Nephron (organoid): ENCODE data around the gene RPL23.

Source experiments
- H3K27ac Mint-ChIP-seq, 3 experiments: 2 replicates each; pipeline ENCODE4 v1.8.0; 2020; ENCODE audit warnings: mixed read lengths in 3 of 3, mild to moderate bottlenecking in 2 of 3, moderate library complexity in 1 of 3
- H3K27me3 Mint-ChIP-seq: 2 replicates; pipeline ENCODE4 v1.8.0; 2021; ENCODE audit warnings: low read depth, mild to moderate bottlenecking, moderate library complexity, mixed read lengths
- H3K36me3 Mint-ChIP-seq: 2 replicates; pipeline ENCODE4 v1.8.0; 2020; ENCODE audit warnings: low read depth, mixed read lengths
- H3K4me1 Mint-ChIP-seq: 2 replicates; pipeline ENCODE4 v1.8.0; 2020; ENCODE audit warnings: mixed read lengths
- H3K4me3 Mint-ChIP-seq, 3 experiments: 2 replicates each; pipeline ENCODE4 v1.8.0; 2020; ENCODE audit warnings: mild to moderate bottlenecking in 3 of 3, mixed read lengths in 3 of 3, moderate library complexity in 2 of 3
- H3K9me3 Mint-ChIP-seq: 2 replicates; pipeline ENCODE4 v1.8.0; 2020; ENCODE audit warnings: mixed read lengths
- TF ChIP-seq, protein P1 (sequence below), 3 experiments: fragments of 200-600 bp; sonication (generic); IDR thresholded peaks; one replicate each; pipeline ENCODE4 v1.5.0; 2021; ENCODE audit warnings: antibody characterized with exemption in 3 of 3; ENCODE audit not compliant: unreplicated experiment in 3 of 3

Gene RPL23

DNA sequence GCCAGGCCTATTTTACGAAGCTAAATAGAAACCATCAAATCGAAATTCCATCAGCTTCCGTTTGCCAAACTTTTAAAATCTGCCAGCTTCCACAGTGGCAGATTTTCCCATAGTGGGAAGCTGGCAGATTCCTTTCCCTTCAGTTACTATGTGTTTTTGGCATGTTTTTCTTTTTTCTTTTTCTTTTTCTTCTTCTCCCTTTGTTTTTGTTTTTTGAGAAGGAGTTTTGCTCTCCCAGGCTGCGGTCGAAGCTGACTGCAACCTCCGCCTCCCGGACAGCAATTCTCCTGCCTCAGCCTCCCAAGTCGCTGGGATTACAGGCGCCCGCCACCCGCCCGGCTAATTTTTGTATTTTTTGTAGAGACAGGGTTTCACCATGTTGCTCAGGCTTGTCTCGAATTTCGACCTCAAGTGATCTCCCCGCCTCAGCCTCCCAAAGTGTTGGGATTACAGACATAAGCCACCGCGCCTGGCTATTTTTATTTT, 27.7 kb downstream of the RPL23 start:
- H3K9me3 Mint-ChIP-seq = no peaks in the 10 kb centered on the region
- peaks cover 6% of the 10 kb centered on the region for H3K27me3 Mint-ChIP-seq
- H3K27ac Mint-ChIP-seq = peak overlapping the region; percentile 100
- peaks cover 8% of the 10 kb centered on the region for H3K36me3 Mint-ChIP-seq
- H3K4me1 Mint-ChIP-seq = peaks cover 17% of the 10 kb centered on the region
- TF ChIP-seq, protein P1, sequence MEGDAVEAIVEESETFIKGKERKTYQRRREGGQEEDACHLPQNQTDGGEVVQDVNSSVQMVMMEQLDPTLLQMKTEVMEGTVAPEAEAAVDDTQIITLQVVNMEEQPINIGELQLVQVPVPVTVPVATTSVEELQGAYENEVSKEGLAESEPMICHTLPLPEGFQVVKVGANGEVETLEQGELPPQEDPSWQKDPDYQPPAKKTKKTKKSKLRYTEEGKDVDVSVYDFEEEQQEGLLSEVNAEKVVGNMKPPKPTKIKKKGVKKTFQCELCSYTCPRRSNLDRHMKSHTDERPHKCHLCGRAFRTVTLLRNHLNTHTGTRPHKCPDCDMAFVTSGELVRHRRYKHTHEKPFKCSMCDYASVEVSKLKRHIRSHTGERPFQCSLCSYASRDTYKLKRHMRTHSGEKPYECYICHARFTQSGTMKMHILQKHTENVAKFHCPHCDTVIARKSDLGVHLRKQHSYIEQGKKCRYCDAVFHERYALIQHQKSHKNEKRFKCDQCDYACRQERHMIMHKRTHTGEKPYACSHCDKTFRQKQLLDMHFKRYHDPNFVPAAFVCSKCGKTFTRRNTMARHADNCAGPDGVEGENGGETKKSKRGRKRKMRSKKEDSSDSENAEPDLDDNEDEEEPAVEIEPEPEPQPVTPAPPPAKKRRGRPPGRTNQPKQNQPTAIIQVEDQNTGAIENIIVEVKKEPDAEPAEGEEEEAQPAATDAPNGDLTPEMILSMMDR (IDR thresholded peaks at IDR 0.05; ENCODE audit: unreplicated experiment in 3 of 3) = no peak
- H3K4me3 Mint-ChIP-seq = peak overlapping the region; percentile 96 to 100 (median 100)

DNA sequence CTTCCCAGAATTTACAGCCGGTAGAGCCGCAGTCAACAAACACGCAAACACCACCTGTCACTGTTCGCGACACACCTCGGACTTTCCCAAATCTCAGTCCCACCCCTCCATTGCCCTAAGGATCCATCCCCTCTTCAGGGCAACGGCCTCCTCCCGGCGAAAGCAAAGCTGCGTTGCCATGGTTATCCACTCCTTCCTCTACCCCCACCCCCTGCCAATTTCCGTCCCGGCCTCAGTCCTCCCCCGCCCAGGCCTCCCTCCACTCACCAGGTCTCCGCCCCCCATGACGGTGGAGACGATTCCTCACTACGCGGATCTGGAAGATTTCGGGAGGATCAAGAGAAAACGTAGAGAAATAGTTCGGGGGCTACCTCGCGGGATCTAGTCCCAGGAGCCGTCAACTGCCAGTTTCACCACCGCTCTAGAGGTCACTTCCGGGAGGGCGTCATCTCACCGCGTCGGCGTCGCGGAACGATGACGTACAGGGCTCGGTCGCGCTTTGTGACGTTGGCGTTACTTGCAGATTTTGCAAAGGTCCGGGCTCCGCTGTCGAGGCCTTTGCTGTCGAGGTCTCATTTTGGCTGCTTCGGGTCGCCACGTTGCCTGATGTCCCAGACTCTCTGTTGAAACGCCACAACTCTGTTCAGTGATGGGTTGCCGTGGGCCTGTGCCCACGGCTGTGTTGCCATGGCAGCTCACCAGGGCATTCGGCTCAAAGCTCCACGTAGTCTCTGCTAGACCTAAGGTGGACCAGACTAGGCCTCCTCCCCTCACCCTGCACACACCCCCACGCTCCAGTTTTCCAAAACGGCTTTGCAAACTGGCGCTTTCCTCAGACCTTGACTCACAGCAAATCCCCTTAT, 28.4 kb downstream of the RPL23 start, which contains the start of gene CWC25:
CWC25 (minus strand) TSS at position 423 of the 863 bp plus-strand sequence; CDS start at position 285, 138 bp downstream.
- H3K4me3 Mint-ChIP-seq = peak within 1 kb of the TSS; percentile 96 to 100 (median 100)
- peaks cover 17% of the 10 kb centered on the region for H3K4me1 Mint-ChIP-seq
- TF ChIP-seq, protein P1 (IDR thresholded peaks at IDR 0.05; ENCODE audit: unreplicated experiment in 3 of 3) = no peak
- no peaks in the 10 kb centered on the region for H3K9me3 Mint-ChIP-seq
- H3K27me3 Mint-ChIP-seq = peaks cover 6% of the 10 kb centered on the region
- H3K36me3 Mint-ChIP-seq = peaks cover 14% of the 10 kb centered on the region
- peak within 1 kb of the TSS; percentile 100 for H3K27ac Mint-ChIP-seq

DNA sequence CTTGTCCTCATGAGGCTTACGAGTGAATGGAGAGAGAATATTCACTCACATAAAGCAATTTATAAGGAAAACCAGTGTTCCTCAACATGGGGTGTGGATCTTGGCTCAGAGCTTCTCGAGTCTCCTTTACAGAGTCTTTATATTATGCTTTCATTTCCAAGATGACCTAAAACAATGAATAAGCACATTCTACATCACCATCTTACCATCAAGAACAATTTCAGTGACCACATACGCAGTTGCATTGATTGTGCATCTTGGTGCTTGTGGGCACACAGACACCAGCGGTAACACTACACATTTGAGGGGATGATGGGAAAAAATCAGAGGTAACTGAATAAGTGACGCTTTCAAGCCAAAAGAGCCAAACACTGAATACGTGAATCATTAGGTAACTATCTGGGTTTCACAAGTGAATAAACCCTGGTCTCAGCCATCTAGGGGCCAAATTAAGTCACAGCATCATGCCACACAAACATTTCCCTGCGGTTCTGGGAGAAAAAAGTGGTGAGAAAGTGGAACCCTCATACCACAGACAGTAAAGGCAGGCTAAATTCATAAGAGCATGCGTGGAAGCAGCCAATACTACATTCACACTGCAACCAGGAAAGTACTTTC, 37.8 kb downstream of the RPL23 start:
- no peaks in the 10 kb centered on the region for H3K27me3 Mint-ChIP-seq
- H3K36me3 Mint-ChIP-seq = peaks cover 39% of the 10 kb centered on the region
- TF ChIP-seq, protein P1 (IDR thresholded peaks at IDR 0.05; ENCODE audit: unreplicated experiment in 3 of 3) = peak; percentile 15 to 22 (median 21)
- H3K9me3 Mint-ChIP-seq = no peaks in the 10 kb centered on the region
- H3K4me1 Mint-ChIP-seq = no peaks in the 10 kb centered on the region
- no peak overlapping the region for H3K27ac Mint-ChIP-seq
- H3K4me3 Mint-ChIP-seq = no peak overlapping the region

DNA sequence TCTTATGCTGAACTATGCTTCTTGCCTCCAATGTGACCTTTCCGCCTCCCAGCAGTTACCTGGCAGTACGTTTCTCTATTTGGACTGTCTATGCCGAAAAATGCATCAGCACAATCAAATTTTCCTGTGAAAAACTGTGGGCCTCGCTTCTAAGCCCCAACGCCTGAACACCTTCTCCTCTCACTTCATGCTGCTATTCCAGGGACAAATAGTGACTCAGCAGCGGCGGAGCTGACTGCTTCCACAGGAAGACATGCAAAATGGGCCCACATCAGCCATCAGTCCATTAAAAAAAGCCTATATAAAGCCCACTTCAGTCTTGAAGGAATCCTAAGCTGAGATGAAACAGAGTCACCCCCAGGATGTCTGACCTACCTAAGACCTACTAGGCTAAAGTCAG, 43.7 kb downstream of the RPL23 start:
- H3K36me3 Mint-ChIP-seq = peaks cover 60% of the 10 kb centered on the region
- H3K4me1 Mint-ChIP-seq = no peaks in the 10 kb centered on the region
- H3K9me3 Mint-ChIP-seq = no peaks in the 10 kb centered on the region
- no peak overlapping the region for H3K4me3 Mint-ChIP-seq
- no peak overlapping the region for H3K27ac Mint-ChIP-seq
- TF ChIP-seq, protein P1 (IDR thresholded peaks at IDR 0.05; ENCODE audit: unreplicated experiment in 3 of 3) = no peak
- H3K27me3 Mint-ChIP-seq = no peaks in the 10 kb centered on the region

DNA sequence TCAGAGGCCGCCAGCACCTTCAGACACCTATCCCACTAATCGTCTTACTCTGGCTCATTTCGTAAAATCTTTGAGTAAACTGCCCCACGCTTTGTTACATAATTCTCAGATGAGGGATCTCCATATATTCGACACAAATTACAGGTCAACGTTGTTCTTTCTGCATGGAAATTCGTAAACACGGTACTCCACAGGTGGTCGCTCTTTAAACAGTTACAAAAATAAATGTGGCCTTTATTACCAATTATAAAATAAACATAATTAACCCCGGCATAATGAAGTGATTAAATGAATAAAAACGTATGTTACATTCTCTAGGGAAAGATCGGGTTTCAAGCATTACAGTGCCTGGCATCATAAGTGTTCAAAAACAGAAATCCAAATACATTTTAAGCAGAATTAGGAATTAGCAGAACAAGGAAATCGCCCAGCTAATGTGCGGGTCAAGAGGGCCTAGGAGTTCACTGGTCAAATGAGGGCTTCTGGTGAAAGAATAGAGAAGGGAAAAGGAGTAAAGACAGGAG, 53.2 kb downstream of the RPL23 start:
- peak overlapping the region; percentile 83 to 85 (median 84) for H3K4me3 Mint-ChIP-seq
- peaks cover 31% of the 10 kb centered on the region for H3K4me1 Mint-ChIP-seq
- no peaks in the 10 kb centered on the region for H3K9me3 Mint-ChIP-seq
- peaks cover 60% of the 10 kb centered on the region for H3K36me3 Mint-ChIP-seq
- TF ChIP-seq, protein P1 (IDR thresholded peaks at IDR 0.05; ENCODE audit: unreplicated experiment in 3 of 3) = no peak
- H3K27me3 Mint-ChIP-seq = no peaks in the 10 kb centered on the region
- H3K27ac Mint-ChIP-seq = peak overlapping the region; percentile 66 to 93 (median 92)
